Coronary artery (tissue), 2 donors: ENCODE data around the gene KAT8.

Source experiments
- DNase-seq: peaks from one replicate; pipeline ENCODE4 v3.0.0-alpha.2; 2017; ENCODE audit warnings: low spot score
- H3K27ac ChIP-seq, 2 donors: fragments of 200-600 bp; sonication (generic); one replicate each; pipeline ENCODE4 v1.5.1; 2016 to 2019
- H3K4me3 ChIP-seq: fragments of 200-600 bp; sonication (generic); 2 replicates; pipeline ENCODE4 v1.5.1; 2016; ENCODE audit warnings: mild to moderate bottlenecking, moderate library complexity
- TF ChIP-seq, protein P1 (sequence below): fragments of 200-600 bp; sonication (generic); IDR thresholded peaks from one replicate; pipeline ENCODE4 v1.5.1; 2019; ENCODE audit warnings: antibody characterized with exemption

The KAT8 gene

GRCh38 chr16:31080756-31081419 is 36.6 kb upstream of the KAT8 start:
- no peak for DNase-seq
- H3K27ac ChIP-seq, result no peak overlapping the region
- H3K4me3 ChIP-seq, result no peak overlapping the region
- TF ChIP-seq, protein P1, sequence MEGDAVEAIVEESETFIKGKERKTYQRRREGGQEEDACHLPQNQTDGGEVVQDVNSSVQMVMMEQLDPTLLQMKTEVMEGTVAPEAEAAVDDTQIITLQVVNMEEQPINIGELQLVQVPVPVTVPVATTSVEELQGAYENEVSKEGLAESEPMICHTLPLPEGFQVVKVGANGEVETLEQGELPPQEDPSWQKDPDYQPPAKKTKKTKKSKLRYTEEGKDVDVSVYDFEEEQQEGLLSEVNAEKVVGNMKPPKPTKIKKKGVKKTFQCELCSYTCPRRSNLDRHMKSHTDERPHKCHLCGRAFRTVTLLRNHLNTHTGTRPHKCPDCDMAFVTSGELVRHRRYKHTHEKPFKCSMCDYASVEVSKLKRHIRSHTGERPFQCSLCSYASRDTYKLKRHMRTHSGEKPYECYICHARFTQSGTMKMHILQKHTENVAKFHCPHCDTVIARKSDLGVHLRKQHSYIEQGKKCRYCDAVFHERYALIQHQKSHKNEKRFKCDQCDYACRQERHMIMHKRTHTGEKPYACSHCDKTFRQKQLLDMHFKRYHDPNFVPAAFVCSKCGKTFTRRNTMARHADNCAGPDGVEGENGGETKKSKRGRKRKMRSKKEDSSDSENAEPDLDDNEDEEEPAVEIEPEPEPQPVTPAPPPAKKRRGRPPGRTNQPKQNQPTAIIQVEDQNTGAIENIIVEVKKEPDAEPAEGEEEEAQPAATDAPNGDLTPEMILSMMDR, result no peak

DNA sequence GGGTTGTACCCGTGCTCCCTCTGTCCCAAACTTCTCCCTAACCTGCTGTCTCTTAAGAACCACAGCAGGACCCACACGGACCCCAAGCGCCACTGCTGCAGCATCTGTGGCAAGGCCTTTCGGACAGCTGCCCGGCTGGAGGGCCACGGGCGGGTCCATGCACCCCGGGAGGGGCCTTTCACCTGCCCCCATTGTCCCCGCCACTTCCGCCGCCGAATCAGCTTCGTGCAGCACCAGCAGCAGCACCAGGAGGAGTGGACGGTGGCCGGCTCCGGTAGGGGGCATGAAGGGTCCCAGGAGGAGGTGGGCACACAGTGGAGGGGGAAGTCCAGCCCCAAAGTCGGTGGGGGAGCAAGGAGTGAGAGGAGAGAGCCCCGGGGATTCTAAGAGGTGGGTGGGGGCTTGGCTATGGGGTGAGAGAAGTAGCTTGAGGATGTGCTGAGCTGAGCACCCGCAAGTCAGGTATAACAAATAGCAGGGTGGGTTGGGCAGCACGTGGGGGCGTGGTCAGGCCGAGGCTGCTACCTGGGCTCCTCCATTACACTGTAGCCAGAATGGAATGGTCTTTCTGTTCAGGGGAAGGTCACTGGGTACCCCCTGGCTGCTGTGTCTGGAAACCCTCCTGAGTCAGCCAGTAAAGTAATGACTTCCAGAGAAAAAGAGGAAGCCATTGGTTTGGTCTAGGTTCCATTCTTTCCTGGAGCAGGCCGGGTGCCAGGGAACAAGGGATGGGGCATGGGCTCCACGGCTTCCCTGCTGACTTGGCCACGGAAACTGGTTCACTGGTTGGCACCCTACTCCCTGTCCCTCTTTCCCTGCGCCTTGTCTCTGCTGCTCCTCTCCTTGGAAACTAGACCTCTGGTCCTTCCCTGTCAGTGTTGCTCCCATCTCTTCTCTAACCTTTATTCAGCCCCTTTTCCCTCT is 35.8 kb upstream of the KAT8 start:
- no peak for DNase-seq
- TF ChIP-seq, protein P1, result no peak
- no peak overlapping the region for H3K27ac ChIP-seq
- H3K4me3 ChIP-seq, result no peak overlapping the region

GRCh38 chr16:31082368-31083045 is 35.0 kb upstream of the KAT8 start:
- Histone ChIP-seq H3K27ac (peak overlapping the region in 1 of 2 donors; percentile 28), H3K4me3 (no peak overlapping the region)
- DNase-seq, result no peak
- TF ChIP-seq, protein P1, result no peak

GRCh38 chr16:31083081-31083480 is 34.4 kb upstream of the KAT8 start:
- no peak for DNase-seq
- Histone ChIP-seq H3K4me3 (no peak overlapping the region), H3K27ac (peak overlapping the region in 1 of 2 donors; percentile 28)
- TF ChIP-seq, protein P1, result no peak

- no peak for DNase-seq
- TF ChIP-seq, protein P1, result no peak
Measured at GRCh38 chr16:31083556-31083955, 33.9 kb upstream of the KAT8 start.

GRCh38 chr16:31083981-31084380 is 33.5 kb upstream of the KAT8 start:
- no peak overlapping the region for H3K27ac ChIP-seq
- TF ChIP-seq, protein P1, result no peak
- no peak for DNase-seq
- H3K4me3 ChIP-seq, result no peak overlapping the region

More at GRCh38 chr16:31083556-31083955, 33.9 kb upstream of the KAT8 start:
- Histone ChIP-seq H3K27ac (no peak overlapping the region), H3K4me3 (no peak overlapping the region)
